HG03442 (cell line): ENCODE results near the gene MYO19.
"Not testable (repeated sequence)": the region's sequence is repeated elsewhere in the genome, so short reads cannot be mapped to it uniquely, and the experiment has no call there.

Experiments
- ATAC-seq: cut with Tn5 transposase; IDR thresholded peaks from one replicate; pipeline ENCODE4 v1.9.1; 2021; ENCODE audit warnings: mild to moderate bottlenecking, moderate library complexity; ENCODE audit not compliant: unreplicated experiment

The MYO19 gene

DNA sequence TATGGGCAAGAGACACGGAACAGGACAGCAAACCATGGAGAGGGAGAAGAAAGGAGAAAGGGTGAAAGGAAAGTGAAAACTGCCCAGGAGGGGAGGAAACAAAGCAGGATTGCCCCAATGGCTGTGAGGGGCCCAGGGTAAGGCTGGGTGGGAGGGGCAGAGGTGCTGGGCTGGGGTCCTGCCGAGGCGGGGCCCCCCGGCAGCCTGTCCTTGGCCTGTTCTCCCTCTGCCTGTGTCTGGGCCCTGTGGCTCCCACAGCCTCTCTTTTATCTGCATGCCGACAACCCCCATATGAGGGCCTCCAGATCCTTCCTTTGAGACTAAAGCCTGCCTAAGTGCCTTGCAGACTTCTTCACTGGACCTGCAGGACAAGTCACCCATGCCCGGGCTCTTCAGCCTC is 32.7 kb downstream of the MYO19 start:
- ATAC-seq: no peak

DNA sequence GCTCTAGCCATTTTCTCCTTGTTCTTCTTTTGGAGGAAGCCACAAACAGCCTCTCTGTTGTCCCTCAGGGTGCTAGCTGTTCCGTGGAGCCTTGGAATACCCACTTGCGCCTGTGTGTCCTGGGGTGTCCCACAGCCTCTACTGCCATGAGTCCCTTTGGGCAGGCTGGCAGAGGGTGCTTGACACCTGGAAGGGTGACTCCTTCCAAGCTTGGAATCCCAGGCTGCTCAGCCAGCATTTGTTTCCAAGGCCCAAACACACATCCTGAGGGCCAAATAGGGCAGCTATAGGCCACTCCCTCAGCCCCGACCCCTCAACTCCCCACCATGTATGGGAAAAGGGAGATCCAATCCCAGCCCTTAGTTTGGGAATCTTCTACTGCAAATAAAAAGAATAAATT is 33.3 kb downstream of the MYO19 start:
- ATAC-seq: no peak

DNA sequence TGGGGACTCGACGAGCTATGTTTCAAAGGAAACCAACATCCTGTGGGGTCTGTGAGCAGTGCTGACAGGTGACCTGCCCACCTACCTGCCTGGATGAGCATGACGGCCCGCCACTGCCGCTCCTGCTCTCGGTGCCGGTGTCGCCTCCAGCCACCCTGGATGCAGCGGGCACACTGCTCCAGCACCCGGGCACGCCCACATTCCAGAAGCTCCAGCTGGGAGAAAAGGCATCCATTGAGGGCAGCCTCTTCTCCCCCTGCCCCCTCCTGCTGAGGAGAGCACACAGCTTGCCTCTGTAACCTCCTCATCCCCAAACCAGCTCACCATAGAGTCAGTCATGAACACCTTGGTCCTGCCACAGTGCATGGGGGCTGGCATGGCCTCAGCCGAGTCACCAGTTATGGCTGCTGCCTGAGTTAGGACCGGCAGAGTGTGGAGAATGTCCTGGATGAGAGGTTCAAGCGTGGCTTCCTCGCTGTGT is 33.9 kb downstream of the MYO19 start:
- ATAC-seq: no peak

DNA sequence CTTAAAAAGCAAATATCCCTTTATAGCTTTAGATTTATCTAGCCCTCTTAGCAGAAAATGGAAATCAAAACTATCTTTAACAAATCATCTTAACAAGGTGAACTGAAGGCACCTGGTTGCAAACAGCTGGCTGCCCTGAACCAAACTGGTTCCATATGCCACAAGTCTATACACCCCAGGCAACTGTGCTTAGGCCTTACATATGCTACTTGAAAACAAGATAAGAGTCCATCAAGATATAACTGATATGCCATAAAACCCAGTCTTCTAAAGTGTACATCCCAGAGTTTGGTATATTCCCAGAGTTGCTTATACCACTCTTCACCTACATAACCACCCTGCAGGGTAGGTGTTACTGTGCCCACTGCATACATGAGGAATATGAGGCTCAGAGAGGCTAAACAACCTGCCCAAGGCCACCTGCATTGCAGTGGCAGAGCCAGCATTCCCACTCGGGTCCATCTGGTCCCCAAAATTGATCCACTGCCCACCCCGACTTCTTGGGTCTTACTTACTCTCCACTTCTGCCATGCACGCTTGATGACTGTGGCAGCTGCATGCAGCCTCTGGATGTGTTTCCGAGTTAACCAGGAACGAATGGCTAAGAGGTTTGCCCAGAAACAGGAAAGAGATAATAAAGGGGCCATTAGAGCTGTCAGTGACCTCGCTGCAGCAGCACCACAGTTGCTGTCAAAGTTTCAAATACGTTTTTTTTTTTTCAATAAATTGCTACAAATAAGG is 35.9 kb downstream of the MYO19 start:
- no peak for ATAC-seq

DNA sequence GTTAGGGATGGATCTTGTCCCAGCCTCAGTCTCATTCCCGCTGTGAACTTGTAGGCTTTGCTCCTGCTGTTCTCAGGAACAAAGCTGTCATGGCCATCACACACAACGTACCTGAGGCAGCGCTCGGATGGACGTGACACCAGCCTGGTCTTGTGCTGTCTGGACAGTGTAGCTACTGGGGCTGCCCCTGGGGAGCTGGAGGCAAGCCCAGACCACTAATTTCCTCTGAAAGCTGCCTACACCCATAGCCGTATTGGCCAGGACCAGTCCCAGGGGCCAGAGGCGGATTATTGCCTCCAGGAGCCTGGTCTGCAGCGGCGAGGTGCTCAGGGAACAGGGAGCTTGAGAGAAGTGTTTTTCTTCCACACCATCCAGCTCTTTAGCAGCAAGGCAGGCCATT is 36.5 kb downstream of the MYO19 start:
- no peak for ATAC-seq

DNA sequence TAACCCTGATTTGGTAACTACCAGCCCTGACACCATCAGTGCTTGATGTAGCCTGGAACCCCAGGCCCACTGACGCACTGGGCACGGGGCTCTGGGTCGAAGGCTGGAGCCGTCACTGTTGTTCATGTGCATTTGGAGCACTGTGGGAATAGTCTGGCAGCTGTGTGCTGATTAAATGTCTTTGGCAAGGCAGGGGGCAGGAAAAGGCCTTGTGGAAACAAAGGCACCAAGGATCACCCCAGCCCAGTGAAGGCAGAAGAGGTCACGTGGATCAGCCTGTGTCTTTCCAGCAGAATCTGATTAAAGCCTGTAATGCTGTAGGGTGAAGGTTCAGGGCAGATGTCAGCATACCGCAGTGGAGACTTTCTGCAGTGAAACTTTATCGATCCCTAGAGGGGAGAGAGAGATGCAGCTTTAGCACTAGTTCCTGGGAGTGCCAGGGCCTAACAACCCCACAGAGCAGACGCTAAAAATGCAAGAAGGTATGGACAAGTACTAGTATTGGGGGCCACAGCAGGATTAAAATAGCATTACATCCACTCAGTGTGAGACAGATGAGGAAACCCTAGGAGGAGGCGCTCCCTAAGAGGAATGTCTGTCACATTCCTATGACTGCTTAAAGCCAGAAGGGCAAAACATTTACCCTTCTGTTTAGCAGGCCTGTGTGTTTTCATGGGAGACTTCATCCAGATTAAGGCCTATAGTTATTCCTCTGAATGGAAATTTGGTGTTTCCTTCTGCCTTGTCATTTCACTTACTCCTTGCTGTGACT is 38.5 kb downstream of the MYO19 start:
- ATAC-seq: no peak

DNA sequence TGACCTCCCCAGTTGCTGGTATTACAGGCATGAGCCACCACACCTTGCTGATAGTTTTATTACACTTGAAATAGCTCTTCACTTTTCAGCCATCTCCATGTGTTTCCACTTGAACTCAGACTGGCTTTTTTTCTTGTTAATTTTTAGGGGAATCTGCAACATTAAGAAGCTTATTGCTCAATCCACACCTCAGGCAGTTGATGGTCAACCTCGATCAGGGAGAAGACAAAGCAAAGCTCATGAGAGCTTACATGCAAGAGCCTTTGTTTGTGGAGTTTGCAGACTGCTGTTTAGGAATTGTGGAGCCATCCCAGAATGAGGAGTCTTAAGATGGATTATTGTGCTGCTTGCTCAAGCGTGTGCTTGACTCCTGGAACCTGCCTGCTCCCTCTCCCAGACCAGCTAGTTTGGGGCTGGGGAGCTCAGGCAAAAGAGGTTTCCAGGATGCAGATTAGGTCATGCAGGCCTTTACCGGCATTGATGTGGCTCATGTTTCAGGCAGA is 39.5 kb downstream of the MYO19 start:
- no peak for ATAC-seq

DNA sequence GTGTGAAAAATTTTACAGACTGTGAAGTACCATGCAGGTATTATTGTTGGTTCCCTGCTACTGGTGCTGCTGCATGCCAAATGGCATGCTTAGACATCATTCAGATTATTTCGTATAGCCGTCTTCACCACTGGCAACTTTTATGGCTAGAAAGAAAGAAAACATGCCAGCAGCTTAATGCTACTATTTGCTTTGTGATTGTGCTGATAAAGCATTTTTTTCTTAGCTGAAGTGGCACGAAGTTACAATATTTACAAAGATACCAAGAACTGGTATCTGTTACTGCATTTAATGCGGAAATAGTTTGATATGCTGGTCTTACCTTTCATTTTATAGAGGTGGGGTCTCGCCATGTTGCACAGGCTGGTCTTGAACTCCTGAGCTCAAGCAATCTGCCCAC is 40.0 kb downstream of the MYO19 start:
- ATAC-seq: no peak

DNA sequence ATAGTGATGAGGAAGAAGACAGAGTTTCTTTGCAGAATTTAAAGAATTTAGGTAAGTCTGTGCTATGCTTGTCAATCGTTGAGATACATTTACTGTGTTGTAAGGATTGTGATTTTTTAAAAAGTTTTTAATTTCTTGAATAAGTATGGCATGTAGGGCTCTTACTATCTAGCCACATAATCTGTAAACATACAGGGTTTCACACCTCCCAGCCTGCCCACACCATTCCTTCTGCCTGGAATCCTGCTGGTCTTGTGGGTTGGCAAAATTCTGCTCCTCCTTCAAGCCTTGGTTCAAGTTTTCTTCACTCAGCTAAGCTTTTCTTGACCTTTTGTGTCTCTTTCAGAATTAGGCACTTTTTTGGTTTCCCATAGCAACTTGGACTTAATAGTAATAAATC is 40.7 kb downstream of the MYO19 start:
- no peak for ATAC-seq

DNA sequence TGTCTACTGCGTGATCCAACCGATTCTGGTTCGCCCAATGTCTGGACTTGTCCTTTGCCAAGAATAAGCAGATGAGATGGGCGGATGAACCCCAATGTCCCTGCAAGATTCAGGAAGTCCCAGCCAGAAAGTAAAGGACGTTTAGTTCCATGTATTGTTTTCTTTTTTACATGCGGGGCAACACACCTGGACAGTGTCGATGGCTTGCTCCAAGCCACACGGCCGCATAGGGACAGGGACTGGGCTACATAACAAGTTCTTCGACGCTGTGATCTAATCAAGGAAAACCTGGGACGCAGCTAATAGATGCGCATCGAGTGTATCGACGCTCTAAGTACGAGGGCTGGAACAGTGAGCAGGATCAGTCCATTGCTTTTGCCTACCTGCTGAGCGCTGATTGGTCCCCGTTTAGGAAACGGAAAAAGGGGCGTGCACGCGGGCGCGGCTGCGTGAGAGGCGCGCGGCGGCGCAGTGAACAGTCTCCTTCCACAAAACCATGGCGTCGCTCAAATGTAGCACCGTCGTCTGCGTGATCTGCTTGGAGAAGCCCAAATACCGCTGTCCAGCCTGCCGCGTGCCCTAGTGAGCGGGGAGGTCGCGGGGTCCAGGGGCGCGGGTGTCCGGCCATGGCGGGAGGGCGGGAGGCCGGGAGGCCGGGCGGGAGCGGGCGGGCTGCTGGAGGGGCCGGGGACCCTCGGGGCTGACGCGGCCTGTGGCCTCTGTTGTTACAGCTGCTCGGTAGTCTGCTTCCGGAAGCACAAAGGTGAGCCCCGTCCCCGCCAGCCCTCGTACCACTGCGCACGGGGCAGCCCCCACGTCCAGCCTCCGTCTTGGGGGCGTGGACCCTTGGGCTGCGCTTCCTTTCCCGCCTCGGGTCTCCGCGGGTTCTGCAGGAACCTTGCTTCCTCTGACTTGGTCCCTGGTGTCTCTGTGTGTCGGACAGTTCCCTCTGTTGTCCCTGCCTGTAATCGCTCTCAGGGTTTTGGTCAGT is 48.2 kb downstream of the MYO19 start, which contains the start of gene ZNHIT3:
Gene ZNHIT3, plus strand, starts transcription at position 478 of the 991 bp plus-strand sequence. Its CDS starts 19 bp downstream, at position 497.
- ATAC-seq: peak; percentile 85

DNA sequence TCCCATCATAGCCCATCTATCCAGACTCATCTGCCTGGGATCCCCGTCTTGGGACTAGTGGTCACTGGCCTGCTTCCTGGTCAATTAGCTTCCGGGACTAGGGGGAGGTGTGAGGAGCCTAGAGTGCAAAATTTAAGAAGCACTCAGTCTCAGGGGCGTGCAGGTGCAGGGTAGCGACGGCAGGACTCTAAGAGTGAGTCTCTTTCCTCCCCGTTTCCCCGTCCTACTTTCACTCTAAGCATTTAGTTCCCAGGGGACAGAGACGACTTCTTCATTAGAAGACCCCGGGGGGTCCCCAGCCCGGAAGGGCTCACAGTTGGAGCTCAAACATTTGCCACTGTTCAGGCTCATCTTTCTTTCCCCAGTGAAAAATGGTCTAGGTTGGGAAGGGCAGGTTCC is 48.9 kb downstream of the MYO19 start:
- no peak for ATAC-seq

DNA sequence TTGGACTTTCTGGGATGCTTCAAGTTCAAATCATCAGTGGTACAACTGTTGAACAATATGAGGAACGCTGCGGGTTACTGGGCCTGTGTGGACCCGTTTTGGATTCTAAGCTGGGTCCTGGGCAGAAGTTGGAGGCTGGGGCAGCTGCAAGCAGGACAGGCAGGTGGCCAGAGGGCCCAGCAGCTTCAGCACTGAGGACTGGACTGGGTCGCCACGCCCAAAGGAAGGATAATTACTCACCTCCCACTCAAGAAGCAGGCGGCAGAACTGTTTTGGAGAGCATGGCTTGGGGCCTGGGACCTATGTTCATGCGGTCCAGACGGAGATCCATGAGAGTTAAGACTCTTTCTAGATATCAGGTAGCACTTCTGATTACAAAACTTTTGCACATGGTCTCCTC is 49.6 kb downstream of the MYO19 start:
- no peak for ATAC-seq

DNA sequence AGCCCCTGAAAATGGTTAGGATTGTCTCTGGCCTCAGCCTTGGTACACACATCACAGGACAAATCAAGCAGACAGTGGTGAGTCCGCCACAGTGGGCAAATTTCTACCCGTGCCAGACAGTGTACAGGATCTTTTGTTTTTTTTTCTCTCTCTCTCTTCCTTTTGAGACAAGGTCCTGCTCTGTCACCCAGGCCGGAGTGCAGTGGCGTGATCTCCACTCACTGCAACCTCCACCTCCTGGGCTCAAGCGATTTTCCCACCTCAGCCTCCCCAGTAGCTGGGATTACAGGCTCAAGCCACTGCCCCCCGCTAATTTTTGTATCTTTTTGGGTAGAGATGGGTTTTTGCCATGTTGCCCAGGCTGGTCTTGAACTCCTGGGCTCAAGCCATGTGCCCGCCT is 50.6 kb downstream of the MYO19 start:
- ATAC-seq: not testable (repeated sequence)

DNA sequence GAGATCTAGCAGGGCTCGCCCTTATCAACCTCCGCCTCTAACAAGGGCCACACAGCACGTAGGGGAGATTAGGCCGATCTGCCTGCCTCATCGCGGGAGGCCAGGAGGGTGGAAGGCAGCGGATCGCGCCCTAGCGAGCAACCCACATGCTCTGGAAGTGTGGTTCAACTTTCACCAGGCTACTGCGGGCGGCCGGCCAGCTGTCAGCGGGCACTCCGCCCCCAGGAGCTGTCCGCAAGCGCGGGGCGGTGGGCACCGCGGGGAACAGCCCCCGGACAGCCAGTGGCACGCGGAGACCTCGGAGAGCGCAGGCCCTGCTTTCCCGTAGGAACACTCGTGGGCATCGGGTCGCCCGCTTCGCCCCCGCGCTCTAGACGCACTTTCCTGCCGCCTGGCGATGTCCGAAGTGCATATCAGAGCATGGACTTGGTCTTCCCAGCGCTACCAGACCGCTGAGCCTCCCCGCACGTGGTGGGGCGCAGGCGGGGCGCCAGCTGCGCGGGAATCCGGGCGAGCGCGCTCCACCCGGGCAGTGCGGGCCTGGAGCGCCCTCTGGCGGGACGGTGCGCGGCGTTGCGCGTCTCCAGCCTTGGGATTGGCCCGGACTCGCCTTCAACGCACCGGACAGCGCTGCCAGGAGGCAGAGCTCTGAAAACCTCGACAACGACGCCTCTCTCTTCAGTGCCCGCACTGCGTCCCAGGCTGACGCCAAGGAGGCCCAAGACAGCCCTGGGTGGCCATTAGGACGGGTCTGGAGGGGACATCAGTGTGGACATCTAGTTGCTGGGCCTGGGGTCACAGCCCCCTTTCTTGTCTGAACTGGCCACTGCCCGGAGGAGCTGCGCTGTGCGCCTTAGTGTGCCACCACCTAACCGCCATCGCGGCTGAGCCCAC is 51.8 kb downstream of the MYO19 start:
- ATAC-seq: peak; percentile 40

DNA sequence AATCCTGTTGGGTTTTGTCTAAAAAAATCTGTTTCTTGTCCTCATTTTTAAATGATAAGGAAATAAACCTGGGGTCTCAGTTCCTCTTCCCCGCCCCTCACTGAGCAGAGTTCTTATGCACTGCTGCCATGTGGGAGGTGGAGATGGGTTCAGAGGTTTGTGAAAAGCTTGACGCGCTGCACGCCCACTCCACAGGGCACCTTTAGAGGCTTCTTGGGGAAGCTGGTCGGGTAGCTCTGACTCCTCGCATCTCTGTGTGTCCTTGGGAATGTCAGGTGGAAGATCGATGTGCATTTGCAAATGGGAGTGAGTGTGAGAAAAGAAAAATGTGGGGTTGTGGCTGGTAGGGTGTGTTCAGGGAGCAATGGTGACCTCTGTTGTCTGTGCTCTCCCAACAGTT is 52.8 kb downstream of the MYO19 start:
- ATAC-seq: no peak

DNA sequence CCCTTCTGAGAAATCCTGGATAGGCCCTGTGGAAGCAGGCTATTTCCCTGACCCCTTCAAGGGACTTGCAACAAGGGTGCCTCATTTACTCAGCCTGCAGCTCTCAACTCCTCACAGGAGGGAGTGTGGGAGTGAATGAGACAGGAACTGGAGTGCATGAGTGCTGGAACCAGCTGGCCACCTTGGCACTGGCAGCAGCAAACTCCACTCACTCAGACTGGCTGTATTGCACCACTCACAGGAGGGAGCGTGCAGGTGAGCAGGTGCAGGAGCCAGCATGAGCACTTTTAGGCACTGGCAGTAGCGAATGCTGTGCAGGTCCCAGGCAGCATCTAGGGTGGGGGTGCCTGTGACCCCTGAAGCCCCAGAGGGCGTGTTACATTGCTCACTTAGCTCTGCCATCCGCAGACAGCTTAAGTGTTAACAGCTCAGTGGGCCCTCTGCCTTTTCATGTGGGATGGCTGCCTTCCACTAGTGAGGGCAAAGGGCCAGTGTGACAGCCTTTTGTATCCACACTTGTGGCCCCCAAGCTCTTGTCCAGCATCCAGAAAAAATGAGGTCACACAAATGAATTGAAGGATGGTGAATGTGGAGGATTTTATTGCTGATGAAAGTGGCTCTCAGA is 59.2 kb downstream of the MYO19 start:
- no peak for ATAC-seq

DNA sequence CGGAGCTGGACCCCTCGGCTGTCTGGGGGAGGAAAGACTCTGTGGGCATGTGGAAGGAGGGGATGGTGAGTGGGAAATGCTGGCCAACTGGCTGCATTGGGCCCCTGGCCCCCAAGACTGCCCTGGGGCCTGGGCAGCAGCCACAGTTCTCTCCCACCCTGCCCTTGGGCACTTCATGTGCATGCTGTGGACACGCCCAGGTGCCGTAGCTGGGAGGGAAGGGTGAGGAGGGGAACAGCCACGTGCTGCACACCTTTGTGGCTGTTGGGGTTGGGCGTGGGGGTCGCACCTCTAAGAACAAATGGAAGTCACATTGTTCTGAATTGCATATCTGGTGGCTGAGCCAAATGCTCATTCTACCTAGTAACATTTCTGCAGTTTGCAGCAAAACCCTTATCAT is 60.1 kb downstream of the MYO19 start:
- ATAC-seq: no peak

DNA sequence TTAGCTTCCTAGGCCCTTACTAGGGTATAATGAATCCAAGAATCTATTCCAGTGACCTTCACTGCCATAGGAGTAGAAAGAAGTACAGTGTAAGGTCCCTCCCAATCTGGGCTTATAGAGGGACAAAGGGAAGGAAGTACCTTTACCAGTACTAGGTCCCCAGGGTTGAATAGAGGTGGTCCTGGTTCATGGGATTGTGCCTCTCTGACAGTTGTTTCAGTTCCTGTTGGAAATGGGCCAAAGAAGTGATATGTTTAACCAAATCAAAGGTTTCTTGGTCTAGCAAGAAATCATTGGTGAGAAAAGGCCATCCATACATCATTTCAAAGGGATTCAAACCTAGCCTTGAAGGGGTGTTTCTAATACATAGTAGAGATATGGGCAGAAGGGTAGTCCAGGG is 64.2 kb downstream of the MYO19 start:
- no peak for ATAC-seq

DNA sequence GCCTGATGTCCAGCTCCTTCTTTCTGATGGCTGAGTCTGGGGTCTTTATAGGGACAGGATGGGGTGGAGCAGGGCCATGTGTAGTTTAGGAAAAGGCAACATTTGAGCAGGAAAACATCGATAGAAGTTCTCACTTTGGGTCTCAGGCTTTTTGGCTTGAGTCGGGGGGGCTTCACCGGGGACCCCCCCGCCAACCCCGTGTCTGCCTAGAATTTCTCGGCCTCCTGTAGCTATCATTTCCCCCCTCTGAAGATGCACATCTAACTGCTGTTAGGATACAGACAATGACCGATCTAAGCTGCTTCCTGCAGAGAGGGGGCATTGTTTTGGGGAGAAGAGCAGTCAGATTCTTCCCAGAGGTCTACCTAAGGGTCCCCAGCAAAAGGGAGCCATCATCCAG is 64.9 kb downstream of the MYO19 start:
- ATAC-seq: no peak
